HCT116 (cell line): Measurements from ENCODE around the gene TRIM38. TPM values are rescaled to one million over a fixed set of nuclear protein-coding genes. Genes with fewer than 3 reads are reported as not detected.
A peak's percentile ranks its signal among the peaks of the same experiment; 100 is the strongest.

Experiments
- ATAC-seq: fragments of 200-7000 bp; cut with Tn5 transposase; 2 replicates; pipeline ENCODE4 v1.9.1; 2020; ENCODE audit warnings: mild to moderate bottlenecking, moderate library complexity
- BruUV-seq: library from RNA; stranded (reverse); fragments of 400-500 nt; replicated peaks from 2 replicates; lab custom pipeline; 2021; lab: Mats Ljungman, UMichigan
- CTCF ChIA-PET: fragments of 300-600 bp; sonication (Branson Sonifier 250); formaldehyde crosslinking; loops from one replicate; lab custom pipeline; 2021; ENCODE audit warnings: antibody characterized with exemption; lab: Charles Lee
- POLR2A ChIA-PET: fragments of 300-600, 350-600 bp; sonication (Branson Sonifier 250); formaldehyde crosslinking; loops from one replicate; lab custom pipeline; 2021; ENCODE audit warnings: antibody characterized with exemption; lab: Charles Lee
- RAD21 ChIA-PET, 2 experiments: fragments of 300-600 bp; sonication (Branson Sonifier 250); formaldehyde crosslinking; loops; one replicate each; lab custom pipeline; 2023; ENCODE audit warnings: low total read pairs in 2 of 2; ENCODE audit not compliant: uncharacterized antibody in 2 of 2, unreplicated experiment in 2 of 2, low non-redundant PET in 1 of 2; lab: Charles Lee
- DNase-seq: peaks from one replicate; pipeline ENCODE4 v3.0.0-alpha.2; 2010; ENCODE audit warnings: low read depth, low spot score
- H2AFZ ChIP-seq: fragments of 200-600 bp; shearing (Covaris generic), sonication (generic); 2 replicates; pipeline ENCODE4 v1.6.1; 2017; ENCODE audit warnings: low read depth, mixed run types, mixed read lengths, antibody characterized with exemption, low read length; ENCODE audit not compliant: poor library complexity, severe bottlenecking
- H3K27ac ChIP-seq: 2 replicates; pipeline ENCODE4 v1.5.1; 2012; ENCODE audit warnings: low read depth, low read length
- H3K27me3 ChIP-seq: fragments of 200-600 bp; sonication (generic); 2 replicates; pipeline ENCODE4 v1.6.1; 2016; ENCODE audit warnings: mixed run types, low read length, mixed read lengths; ENCODE audit not compliant: insufficient read depth
- H3K36me3 ChIP-seq, 2 experiments: fragments of 200-500 bp in 1 of 2; fragments of 200-600 bp in 1 of 2; sonication (Bioruptor generic) in 1 of 2; sonication (generic) in 1 of 2; 2 replicates each; pipeline versions ENCODE4 v1.5.1 to v1.6.1; 2014 to 2016; ENCODE audit warnings: low read length in 2 of 2, inconsistent platforms in 1 of 2, mixed read lengths in 1 of 2, mixed run types in 1 of 2; ENCODE audit not compliant: insufficient read depth in 2 of 2, control insufficient read depth in 1 of 2
- H3K4me1 ChIP-seq, 2 experiments: fragments of 200-600 bp in 1 of 2; sonication (generic) in 1 of 2; 2 replicates each; pipeline versions ENCODE4 v1.5.1 to v1.6.1; 2012 to 2017; ENCODE audit warnings: low read length in 2 of 2, inconsistent platforms in 1 of 2, mild to moderate bottlenecking in 1 of 2, mixed read lengths in 1 of 2, mixed run types in 1 of 2, moderate library complexity in 1 of 2; ENCODE audit not compliant: insufficient read depth in 2 of 2, control insufficient read depth in 1 of 2
- H3K4me2 ChIP-seq: fragments of 200-600 bp; sonication (generic); 2 replicates; pipeline ENCODE4 v1.6.1; 2017; ENCODE audit warnings: mixed run types, low read length, mixed read lengths
- H3K4me3 ChIP-seq, 2 experiments: fragments of 200-600 bp in 1 of 2; sonication (generic) in 1 of 2; replicated peaks in 1 of 2; 2 replicates each; pipeline ENCODE4 v1.5.1; 2011 to 2016; ENCODE audit warnings: low read length in 2 of 2, control low read depth in 1 of 2, low read depth in 1 of 2, mild to moderate bottlenecking in 1 of 2, mixed read lengths in 1 of 2, mixed run types in 1 of 2
- H3K79me2 ChIP-seq: fragments of 200-600 bp; sonication (generic); 2 replicates; pipeline ENCODE4 v1.6.1; 2017; ENCODE audit warnings: mild to moderate bottlenecking, mixed run types, low read length, moderate library complexity, mixed read lengths; ENCODE audit not compliant: insufficient read depth
- H3K9ac ChIP-seq: fragments of 200-600 bp; sonication (generic); 2 replicates; pipeline ENCODE4 v1.6.1; 2016; ENCODE audit warnings: low read length, mixed read lengths
- H3K9me2 ChIP-seq: fragments of 200-600 bp; sonication (generic), shearing (Covaris generic); 2 replicates; pipeline ENCODE4 v1.6.1; 2017; ENCODE audit warnings: mixed run types, mild to moderate bottlenecking, moderate library complexity; ENCODE audit not compliant: insufficient read depth
- H3K9me3 ChIP-seq, 2 experiments: fragments of 200-500 bp in 1 of 2; fragments of 200-600 bp in 1 of 2; sonication (Bioruptor generic) in 1 of 2; sonication (generic) in 1 of 2; 2 replicates each; pipeline ENCODE4 v1.6.1; 2014 to 2017; ENCODE audit warnings: low read length in 2 of 2, mixed read lengths in 2 of 2, inconsistent platforms in 1 of 2, low read depth in 1 of 2, mild to moderate bottlenecking in 1 of 2, mixed run types in 1 of 2, moderate library complexity in 1 of 2; ENCODE audit not compliant: control insufficient read depth in 1 of 2, insufficient read depth in 1 of 2
- H4K20me1 ChIP-seq: fragments of 200-600 bp; sonication (generic), shearing (Covaris generic); 2 replicates; pipeline ENCODE4 v1.6.1; 2017; ENCODE audit warnings: mixed run types, mild to moderate bottlenecking, moderate library complexity; ENCODE audit not compliant: insufficient read depth
- CBX3 ChIP-seq: IDR thresholded peaks from 2 replicates; pipeline ENCODE4 v1.6.1; 2012; ENCODE audit warnings: low read depth
- EZH2 ChIP-seq: fragments of 200-600 bp; sonication (generic); IDR thresholded peaks from 2 replicates; pipeline ENCODE4 v1.6.1; 2017; ENCODE audit warnings: antibody characterized with exemption, mixed run types
- EZH2phosphoT487 ChIP-seq: fragments of 200-600 bp; IDR thresholded peaks from 2 replicates; pipeline ENCODE4 v1.6.1; 2018; ENCODE audit warnings: antibody characterized with exemption, borderline replicate concordance
- FOSL1 ChIP-seq: IDR thresholded peaks from 2 replicates; pipeline ENCODE4 v1.6.1; 2012; ENCODE audit warnings: low read depth
- JUND ChIP-seq: IDR thresholded peaks from 2 replicates; pipeline ENCODE4 v1.6.1; 2012
- RAD21 ChIP-seq: IDR thresholded peaks from 2 replicates; pipeline ENCODE4 v1.6.1; 2012; ENCODE audit warnings: low read depth, mild to moderate bottlenecking
- SP1 ChIP-seq: IDR thresholded peaks from 2 replicates; pipeline ENCODE4 v1.6.1; 2012; ENCODE audit warnings: low read depth
- TCF7L2 ChIP-seq: IDR thresholded peaks from 2 replicates; pipeline ENCODE4 v1.7.0; 2011; ENCODE audit warnings: borderline replicate concordance, inconsistent platforms; ENCODE audit not compliant: insufficient read depth, insufficient read length; ENCODE audit errors: extremely low read depth
- YY1 ChIP-seq: IDR thresholded peaks from 2 replicates; pipeline ENCODE4 v1.6.1; 2011; ENCODE audit warnings: low read length, low read depth, moderate library complexity, mild to moderate bottlenecking; ENCODE audit not compliant: insufficient replicate concordance; ENCODE audit errors: extremely low read depth
- ZNF274 ChIP-seq: fragments of 200-500 bp; sonication (Bioruptor generic); IDR thresholded peaks from 2 replicates; pipeline ENCODE4 v1.6.1; 2014; ENCODE audit warnings: mild to moderate bottlenecking, low read depth, low read length, inconsistent platforms
- intact Hi-C: fragments of 100-400 bp; cut with micrococcal nuclease; formaldehyde crosslinking; loops from 2 replicates; pipeline ENCODE4 v1.10.0; 2022
- total RNA-seq: library from RNA; stranded (reverse); gene quantifications from one replicate; pipeline ENCODE4 v1.2.1, GENCODE V29; 2021; ENCODE audit not compliant: unreplicated experiment

The TRIM38 gene
- total RNA-seq, 1 experiment from 2014 or later = 9.6 TPM

GRCh38 chr6:26024651-26025046, 62.0 kb downstream of the TRIM38 start:
- BruUV-seq = no TSS peak
- DNase-seq = no peak
- intact Hi-C loops = no loop called here
- Histone ChIP-seq H3K4me3 (no peak overlapping the region), H3K9me3 (no peaks in the 10 kb centered on the region), H3K27me3 (no peaks in the 10 kb centered on the region), H3K27ac (peak overlapping the region; percentile 98), H3K36me3 (no peaks in the 10 kb centered on the region), H3K4me1 (peaks cover 44 to 85% of the 10 kb centered on the region in 2 experiments), H3K9ac (no peak overlapping the region), H4K20me1 (no peaks in the 10 kb centered on the region), H2AFZ (no peak overlapping the region), H3K79me2 (no peaks in the 10 kb centered on the region), H3K4me2 (no peak overlapping the region), H3K9me2 (no peaks in the 10 kb centered on the region)
- CTCF ChIA-PET = interaction anchor here (1.0 to 2.2 kb wide), 2 partner anchors 20 to 79 kb away, joined by 4 to 10 read pairs; a partner anchor contains a TSS
- ATAC-seq = no peak
- POLR2A ChIA-PET = interaction anchor here (1.1 to 9.7 kb wide), 10 partner anchors 7 to 172 kb away, joined by 4 to 227 read pairs (median 35); a partner anchor contains a TSS
- RAD21 ChIA-PET = no interaction called here
- TF ChIP-seq RAD21 (no peak), FOSL1 (no peak), YY1 (no peak), CBX3 (no peak), JUND (no peak), ZNF274 (no peak), TCF7L2 (no peak), EZH2phosphoT487 (no peak), SP1 (no peak), EZH2 (no peak)
